Dedifferentiated amniotic fluid mesenchymal stem cell (primary cell): ENCODE measurements around the gene MAGI3.
A peak's percentile ranks its signal among the peaks of the same experiment; 100 is the strongest.
"Not testable (repeated sequence)": the region's sequence is repeated elsewhere in the genome, so short reads cannot be mapped to it uniquely, and the experiment has no call there.

Source experiments
- DNase-seq: peaks from one replicate; pipeline ENCODE4 v3.0.0-alpha.2; 2016; ENCODE audit errors: extremely low spot score

MAGI3 gene

GRCh38 chr1:113399062-113399583, 8.8 kb downstream of the MAGI3 start:
- DNase-seq: no peak

GRCh38 chr1:113401067-113401466, 10.8 kb downstream of the MAGI3 start:
- DNase-seq: no peak

GRCh38 chr1:113401728-113402127, 11.4 kb downstream of the MAGI3 start:
- no peak for DNase-seq

GRCh38 chr1:113403065-113403464, 12.8 kb downstream of the MAGI3 start:
- no peak for DNase-seq

- peak; percentile 15 for DNase-seq
These were observed 15.3 kb downstream of the MAGI3 start for GRCh38 chr1:113405573-113405972.

GRCh38 chr1:113406149-113406548, 15.8 kb downstream of the MAGI3 start:
- DNase-seq: not testable (repeated sequence)

GRCh38 chr1:113409363-113409762, 19.0 kb downstream of the MAGI3 start:
- no peak for DNase-seq

- DNase-seq: not testable (repeated sequence)
These were observed 21.7 kb downstream of the MAGI3 start for GRCh38 chr1:113412020-113412419.

- no peak for DNase-seq
These were observed 25.2 kb downstream of the MAGI3 start for GRCh38 chr1:113415310-113416070.

GRCh38 chr1:113416071-113416470, 25.8 kb downstream of the MAGI3 start:
- not testable (repeated sequence) for DNase-seq

- DNase-seq: no peak
These were observed 26.2 kb downstream of the MAGI3 start for GRCh38 chr1:113416496-113416895.

- no peak for DNase-seq
These were observed 32.2 kb downstream of the MAGI3 start for GRCh38 chr1:113422315-113423068.

- DNase-seq: no peak
These were observed 33.5 kb downstream of the MAGI3 start for GRCh38 chr1:113423826-113424225.

- no peak for DNase-seq
These were observed 39.3 kb downstream of the MAGI3 start for GRCh38 chr1:113429461-113430153.

- DNase-seq: no peak
These were observed 42.9 kb downstream of the MAGI3 start for GRCh38 chr1:113433184-113433583.

GRCh38 chr1:113434081-113434873, 44.0 kb downstream of the MAGI3 start:
- DNase-seq: no peak

GRCh38 chr1:113434874-113435175, 44.5 kb downstream of the MAGI3 start:
- DNase-seq: no peak

GRCh38 chr1:113437554-113438341, 47.4 kb downstream of the MAGI3 start:
- no peak for DNase-seq

GRCh38 chr1:113438505-113439276, 48.4 kb downstream of the MAGI3 start:
- DNase-seq: no peak

GRCh38 chr1:113439277-113439670, 49.0 kb downstream of the MAGI3 start:
- DNase-seq: no peak
